Fibroblast of villous mesenchyme (primary cell): ENCODE results near the gene SPATA17. TPM values are rescaled to one million over a fixed set of nuclear protein-coding genes. Genes with fewer than 3 reads are reported as not detected.

Source experiments
- DNase-seq: peaks from one replicate; pipeline ENCODE4 v3.0.0-alpha.2; 2010; ENCODE audit warnings: low read depth
- H3K4me3 ChIP-seq: 2 replicates; pipeline ENCODE4 v1.5.1; 2011; ENCODE audit warnings: low read depth, mild to moderate bottlenecking, low read length
- CTCF ChIP-seq: IDR thresholded peaks from 2 replicates; pipeline ENCODE4 v1.5.1; 2012; ENCODE audit warnings: low read depth, mild to moderate bottlenecking, low read length; ENCODE audit not compliant: insufficient read depth
- total RNA-seq: library from RNA; depleted of rRNA; stranded (reverse); fragments of >200 nt; gene quantifications from 2 replicates; pipeline ENCODE4 v1.2.3, GENCODE V29; 2012

SPATA17 gene
- total RNA-seq, 1 donor, result 0.86 TPM

GRCh38 chr1:217642455-217642854, 11.3 kb downstream of the SPATA17 start:
- no peak for TF ChIP-seq CTCF
- no peak for DNase-seq
- H3K4me3 ChIP-seq, result no peak overlapping the region

- peak; percentile 22 for DNase-seq
- no peak for TF ChIP-seq CTCF
- no peak overlapping the region for H3K4me3 ChIP-seq
Measured at GRCh38 chr1:217647791-217648190, 16.6 kb downstream of the SPATA17 start.

DNA sequence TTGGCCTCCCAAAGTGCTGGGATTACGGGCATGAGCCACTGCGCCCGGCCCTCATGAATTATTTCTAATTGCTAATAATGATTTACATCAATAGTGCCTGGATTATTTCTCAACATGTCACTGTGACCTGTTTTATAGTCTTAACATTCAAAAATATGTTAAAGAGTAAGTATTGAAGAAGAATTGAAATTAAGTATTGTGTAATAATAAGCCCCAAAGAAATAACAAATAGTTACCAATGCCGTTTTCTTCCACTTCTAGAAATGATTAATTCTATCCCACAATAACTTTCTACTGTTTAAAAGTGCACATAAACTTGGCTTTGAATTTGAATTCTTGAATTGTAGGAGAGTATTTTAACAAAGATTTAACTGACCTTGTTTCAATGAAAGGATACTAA, 19.5 kb downstream of the SPATA17 start:
- no peak for DNase-seq
- TF ChIP-seq CTCF, result no peak
- no peak overlapping the region for H3K4me3 ChIP-seq

DNA sequence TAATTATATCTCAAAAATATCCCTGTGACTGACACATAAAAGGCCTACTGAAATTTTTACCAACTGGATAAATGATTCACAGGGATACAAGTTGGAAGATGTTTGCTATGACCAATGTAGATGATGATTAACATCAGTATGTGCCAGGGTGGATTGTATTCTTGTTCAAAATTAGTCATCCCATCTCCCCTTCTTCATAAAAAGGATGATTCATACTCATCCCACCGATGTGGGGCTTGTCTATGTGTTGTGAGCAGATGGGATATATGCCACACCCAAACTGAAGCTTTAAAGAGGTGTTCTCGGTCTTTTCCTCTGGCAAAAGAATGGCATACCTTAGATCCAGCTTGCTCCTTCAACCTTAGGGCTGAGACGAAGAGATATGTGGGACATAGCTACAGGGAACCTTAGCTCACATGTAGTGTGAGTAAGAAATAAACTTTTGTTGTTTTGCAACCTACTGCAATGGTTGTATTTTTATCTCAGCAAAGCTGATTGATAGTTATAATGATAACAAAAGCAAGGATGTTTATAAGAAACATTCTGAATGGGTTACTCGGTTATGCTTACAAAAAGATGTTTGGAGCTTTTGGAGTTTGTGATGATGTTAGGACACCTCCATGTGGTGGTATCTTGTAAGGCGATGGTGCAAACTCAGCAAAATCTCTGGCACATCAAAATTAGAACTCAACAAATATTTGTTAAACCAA, 29.4 kb downstream of the SPATA17 start:
- H3K4me3 ChIP-seq, result no peak overlapping the region
- peak; percentile 78 for DNase-seq
- TF ChIP-seq CTCF, result peak; percentile 79

DNA sequence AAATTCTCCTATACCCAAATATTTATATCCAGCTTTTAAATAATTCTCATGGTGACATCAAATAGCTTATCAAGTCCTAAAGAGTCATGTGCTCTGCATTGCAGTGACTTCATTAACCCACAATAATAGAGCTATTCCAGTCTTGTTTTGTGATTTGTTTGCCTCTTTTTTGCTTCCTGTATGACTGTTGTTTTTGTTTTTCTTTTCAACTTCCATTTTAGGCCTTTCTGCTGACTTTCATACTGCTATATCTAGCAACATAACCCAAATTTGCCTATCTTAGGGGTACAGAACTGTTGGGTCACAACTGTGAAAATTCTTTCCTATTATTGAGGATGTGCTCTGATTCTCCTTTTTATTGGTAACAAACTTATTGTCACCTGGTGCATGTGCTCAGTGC, 30.3 kb downstream of the SPATA17 start:
- TF ChIP-seq CTCF, result no peak
- H3K4me3 ChIP-seq, result no peak overlapping the region
- DNase-seq, result no peak

DNA sequence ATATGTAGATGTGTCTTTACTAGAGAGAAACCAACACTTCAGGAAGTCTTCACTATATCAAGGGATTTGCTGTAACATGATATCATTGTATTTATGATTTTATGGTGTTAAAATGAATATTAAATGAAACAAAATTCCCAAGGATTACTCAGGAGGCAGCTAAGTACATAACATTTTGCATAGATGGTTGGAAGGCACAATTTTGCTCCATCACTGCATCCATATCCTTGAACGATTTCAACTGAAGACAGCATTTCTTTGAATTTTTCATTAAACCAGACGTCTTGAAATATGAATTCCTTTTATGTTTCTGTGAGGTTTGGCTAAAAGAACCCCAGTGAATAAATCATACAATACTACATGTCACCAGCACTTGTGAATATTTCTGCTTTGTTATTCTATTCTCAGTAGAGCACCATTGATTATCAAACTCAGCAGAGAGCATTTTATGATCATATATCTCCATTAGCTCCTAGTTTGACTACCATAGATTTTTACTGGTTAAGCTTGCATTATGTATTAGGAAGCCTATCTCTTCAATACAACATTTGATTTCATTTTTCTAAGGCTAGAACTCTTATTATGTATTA, 37.3 kb downstream of the SPATA17 start:
- no peak for DNase-seq
- no peak for TF ChIP-seq CTCF
- H3K4me3 ChIP-seq, result no peak overlapping the region
